ENCODE measurements around the gene ZEB1. TPM values are rescaled to one million over a fixed set of nuclear protein-coding genes. Genes with fewer than 3 reads are reported as not detected.
A peak's percentile ranks its signal among the peaks of the same experiment; 100 is the strongest.
"Not testable (repeated sequence)": the region's sequence is repeated elsewhere in the genome, so short reads cannot be mapped to it uniquely, and the experiment has no call there.

The ZEB1 gene
- total RNA-seq, 1 donor from 2014 or later, result 67.3 TPM

DNA sequence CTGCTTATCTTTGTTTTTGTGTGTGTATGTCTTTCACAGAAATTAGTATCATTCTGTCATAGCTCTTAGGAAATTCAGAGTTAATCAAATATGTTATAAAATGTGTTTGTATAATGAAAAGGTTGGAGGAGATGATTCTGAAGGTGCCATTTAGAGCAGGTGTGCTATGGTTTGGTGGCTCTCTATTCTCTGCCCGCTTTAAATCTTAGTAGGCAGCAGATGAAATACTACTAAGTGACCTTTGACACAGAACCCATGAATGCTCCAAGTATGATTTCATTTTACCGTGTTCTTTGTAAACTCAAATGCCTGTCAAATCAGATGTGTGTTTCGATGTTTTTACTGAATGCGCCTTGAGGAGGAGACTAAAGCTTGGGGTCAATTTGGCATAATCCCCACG lies 24.5 kb downstream of the ZEB1 start:
- Histone ChIP-seq H3K27me3 (ENCODE audit: control insufficient read depth in 3 of 3, insufficient read depth in 3 of 3, low read length in 3 of 3) (no peaks in the 10 kb centered on the region), H3K4me1 (ENCODE audit: control insufficient read depth in 3 of 3, insufficient read depth in 3 of 3, low read length in 3 of 3) (peaks cover 15 to 20% (median 17%) of the 10 kb centered on the region in 3 donors), H3K9ac (ENCODE audit: low read depth in 1 of 3, low read length in 3 of 3) (peak overlapping the region in 1 of 3 donors; percentile 36), H3K9me3 (ENCODE audit: control insufficient read depth in 3 of 3, low read length in 3 of 3) (no peaks in the 10 kb centered on the region), H3K4me3 (ENCODE audit: low read length in 3 of 3) (peak overlapping the region in 1 of 3 donors; percentile 25), H3K27ac (ENCODE audit: low read depth, low read length) (peak overlapping the region; percentile 12), H3K36me3 (ENCODE audit: control insufficient read depth in 3 of 3, insufficient read depth in 3 of 3, low read length in 3 of 3) (no peaks in the 10 kb centered on the region)

DNA sequence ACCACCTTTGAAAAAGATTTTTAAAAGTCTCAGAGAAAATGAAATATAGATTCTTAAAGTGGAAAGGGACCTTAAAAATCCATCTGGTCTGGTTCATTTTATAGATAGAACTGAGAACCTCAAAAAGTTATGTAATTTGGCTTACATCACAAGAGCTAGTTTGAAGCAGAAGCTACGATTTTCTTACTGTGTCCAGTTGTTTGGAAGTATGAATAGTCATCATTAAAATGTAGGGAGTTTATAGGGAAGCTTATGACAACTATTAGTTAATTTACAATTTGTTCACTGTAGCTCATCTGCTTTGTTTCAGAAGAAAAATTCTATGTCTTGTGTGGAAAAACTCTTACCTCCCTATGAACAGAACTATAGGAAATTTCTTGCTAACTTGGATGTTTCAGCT lies 26.9 kb downstream of the ZEB1 start:
- H3K9me3 ChIP-seq (ENCODE audit: control insufficient read depth in 3 of 3, low read length in 3 of 3), result no peaks in the 10 kb centered on the region
- no peak overlapping the region for H3K27ac ChIP-seq (ENCODE audit: low read depth, low read length)
- H3K27me3 ChIP-seq (ENCODE audit: control insufficient read depth in 3 of 3, insufficient read depth in 3 of 3, low read length in 3 of 3), result no peaks in the 10 kb centered on the region
- H3K9ac ChIP-seq (ENCODE audit: low read depth in 1 of 3, low read length in 3 of 3), result no peak overlapping the region
- no peak overlapping the region for H3K4me3 ChIP-seq (ENCODE audit: low read length in 3 of 3)
- peaks cover 10 to 21% (median 11%) of the 10 kb centered on the region in 3 donors for H3K4me1 ChIP-seq (ENCODE audit: control insufficient read depth in 3 of 3, insufficient read depth in 3 of 3, low read length in 3 of 3)
- H3K36me3 ChIP-seq (ENCODE audit: control insufficient read depth in 3 of 3, insufficient read depth in 3 of 3, low read length in 3 of 3), result no peaks in the 10 kb centered on the region

GRCh38 chr10:31346953-31347352 lies 27.9 kb downstream of the ZEB1 start:
- H3K4me1 ChIP-seq (ENCODE audit: control insufficient read depth in 3 of 3, insufficient read depth in 3 of 3, low read length in 3 of 3), result peaks cover 9 to 21% (median 10%) of the 10 kb centered on the region in 3 donors
- no peaks in the 10 kb centered on the region for H3K36me3 ChIP-seq (ENCODE audit: control insufficient read depth in 3 of 3, insufficient read depth in 3 of 3, low read length in 3 of 3)
- no peak overlapping the region for H3K4me3 ChIP-seq (ENCODE audit: low read length in 3 of 3)
- H3K27ac ChIP-seq (ENCODE audit: low read depth, low read length), result no peak overlapping the region
- no peaks in the 10 kb centered on the region for H3K27me3 ChIP-seq (ENCODE audit: control insufficient read depth in 3 of 3, insufficient read depth in 3 of 3, low read length in 3 of 3)
- peak overlapping the region in 1 of 3 donors; percentile 2 for H3K9ac ChIP-seq (ENCODE audit: low read depth in 1 of 3, low read length in 3 of 3)
- no peaks in the 10 kb centered on the region for H3K9me3 ChIP-seq (ENCODE audit: control insufficient read depth in 3 of 3, low read length in 3 of 3)

- Histone ChIP-seq H3K4me1 (ENCODE audit: control insufficient read depth in 3 of 3, insufficient read depth in 3 of 3, low read length in 3 of 3) (peaks cover 9 to 21% (median 10%) of the 10 kb centered on the region in 3 donors), H3K9me3 (ENCODE audit: control insufficient read depth in 3 of 3, low read length in 3 of 3) (no peaks in the 10 kb centered on the region), H3K27ac (ENCODE audit: low read depth, low read length) (no peak overlapping the region), H3K9ac (ENCODE audit: low read depth in 1 of 3, low read length in 3 of 3) (no peak overlapping the region), H3K27me3 (ENCODE audit: control insufficient read depth in 3 of 3, insufficient read depth in 3 of 3, low read length in 3 of 3) (no peaks in the 10 kb centered on the region), H3K4me3 (ENCODE audit: low read length in 3 of 3) (no peak overlapping the region), H3K36me3 (ENCODE audit: control insufficient read depth in 3 of 3, insufficient read depth in 3 of 3, low read length in 3 of 3) (no peaks in the 10 kb centered on the region)
These were observed 28.7 kb downstream of the ZEB1 start for GRCh38 chr10:31347705-31348104.

- H3K27ac ChIP-seq (ENCODE audit: low read depth, low read length), result no peak overlapping the region
- no peaks in the 10 kb centered on the region for H3K36me3 ChIP-seq (ENCODE audit: control insufficient read depth in 3 of 3, insufficient read depth in 3 of 3, low read length in 3 of 3)
- H3K9ac ChIP-seq (ENCODE audit: low read depth in 1 of 3, low read length in 3 of 3), result no peak overlapping the region
- no peak overlapping the region for H3K4me3 ChIP-seq (ENCODE audit: low read length in 3 of 3)
- H3K27me3 ChIP-seq (ENCODE audit: control insufficient read depth in 3 of 3, insufficient read depth in 3 of 3, low read length in 3 of 3), result no peaks in the 10 kb centered on the region
- peaks cover 7 to 10% (median 9%) of the 10 kb centered on the region in 3 donors for H3K4me1 ChIP-seq (ENCODE audit: control insufficient read depth in 3 of 3, insufficient read depth in 3 of 3, low read length in 3 of 3)
- H3K9me3 ChIP-seq (ENCODE audit: control insufficient read depth in 3 of 3, low read length in 3 of 3), result no peaks in the 10 kb centered on the region
These were observed 31.9 kb downstream of the ZEB1 start for GRCh38 chr10:31350891-31351290.

DNA sequence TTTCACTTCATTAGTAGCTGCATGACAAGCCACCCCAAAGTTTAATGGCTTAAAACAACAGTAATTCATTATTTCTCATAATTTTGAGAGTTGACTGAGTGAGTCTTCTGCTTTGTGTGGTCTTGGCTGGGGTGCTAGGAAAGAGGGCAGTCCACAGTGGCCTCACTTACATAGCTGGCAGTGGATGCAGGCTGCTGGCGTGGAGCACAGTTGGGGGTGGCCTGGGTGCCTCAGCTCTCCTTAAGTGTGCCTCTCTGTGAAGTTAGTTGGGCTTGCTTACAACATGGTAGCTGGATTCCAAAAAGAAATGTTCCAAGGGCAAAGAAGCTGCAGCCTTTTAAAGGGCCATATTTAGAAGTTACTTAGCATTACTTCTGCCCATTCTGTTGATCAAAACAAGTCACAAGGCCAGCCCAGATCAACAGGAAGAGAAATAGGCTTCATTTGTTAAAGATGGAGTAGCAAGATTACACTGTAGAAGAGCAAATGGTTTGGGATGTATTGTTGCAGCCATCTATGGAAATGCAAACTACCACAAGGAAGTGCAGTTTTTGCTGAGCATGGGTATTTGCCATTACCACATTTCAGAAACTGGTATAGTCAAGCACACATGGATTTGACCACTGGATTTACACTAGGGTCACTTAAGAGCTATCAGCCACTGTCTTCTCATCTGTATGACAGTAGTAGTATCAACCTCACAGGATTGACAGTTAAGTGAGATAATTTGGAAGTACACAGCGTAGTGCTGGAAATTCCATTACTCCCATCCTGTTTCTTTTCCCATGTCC lies 33.6 kb downstream of the ZEB1 start:
- Histone ChIP-seq H3K9me3 (ENCODE audit: control insufficient read depth in 3 of 3, low read length in 3 of 3) (no peaks in the 10 kb centered on the region), H3K4me1 (ENCODE audit: control insufficient read depth in 3 of 3, insufficient read depth in 3 of 3, low read length in 3 of 3) (peaks cover 5 to 11% (median 7%) of the 10 kb centered on the region in 3 donors), H3K4me3 (ENCODE audit: low read length in 3 of 3) (no peak overlapping the region), H3K27me3 (ENCODE audit: control insufficient read depth in 3 of 3, insufficient read depth in 3 of 3, low read length in 3 of 3) (no peaks in the 10 kb centered on the region), H3K9ac (ENCODE audit: low read depth in 1 of 3, low read length in 3 of 3) (no peak overlapping the region), H3K36me3 (ENCODE audit: control insufficient read depth in 3 of 3, insufficient read depth in 3 of 3, low read length in 3 of 3) (no peaks in the 10 kb centered on the region), H3K27ac (ENCODE audit: low read depth, low read length) (no peak overlapping the region)

DNA sequence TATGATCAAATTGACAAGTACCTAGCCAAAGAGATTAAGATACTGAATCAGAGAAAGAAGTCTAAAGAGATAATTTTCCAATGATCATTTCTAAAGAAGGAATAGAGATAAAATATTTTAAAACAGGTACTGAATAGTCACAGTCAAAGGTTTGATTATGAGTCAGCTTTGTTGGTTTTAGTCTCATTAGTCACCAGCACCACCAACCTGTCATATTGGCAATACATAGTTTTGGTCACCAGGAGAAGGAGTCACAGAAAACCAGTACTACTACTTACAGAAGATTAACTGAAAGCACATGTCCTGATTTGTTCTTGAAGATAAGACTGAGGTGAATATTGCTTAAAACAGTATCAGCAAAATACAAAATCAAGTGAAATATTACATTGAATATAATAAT lies 34.6 kb downstream of the ZEB1 start:
- no peaks in the 10 kb centered on the region for H3K9me3 ChIP-seq (ENCODE audit: control insufficient read depth in 3 of 3, low read length in 3 of 3)
- peaks cover 9 to 18% (median 12%) of the 10 kb centered on the region in 3 donors for H3K4me1 ChIP-seq (ENCODE audit: control insufficient read depth in 3 of 3, insufficient read depth in 3 of 3, low read length in 3 of 3)
- H3K4me3 ChIP-seq (ENCODE audit: low read length in 3 of 3), result no peak overlapping the region
- no peaks in the 10 kb centered on the region for H3K27me3 ChIP-seq (ENCODE audit: control insufficient read depth in 3 of 3, insufficient read depth in 3 of 3, low read length in 3 of 3)
- H3K9ac ChIP-seq (ENCODE audit: low read depth in 1 of 3, low read length in 3 of 3), result no peak overlapping the region
- H3K36me3 ChIP-seq (ENCODE audit: control insufficient read depth in 3 of 3, insufficient read depth in 3 of 3, low read length in 3 of 3), result no peaks in the 10 kb centered on the region
- no peak overlapping the region for H3K27ac ChIP-seq (ENCODE audit: low read depth, low read length)

- H3K27me3 ChIP-seq (ENCODE audit: control insufficient read depth in 3 of 3, insufficient read depth in 3 of 3, low read length in 3 of 3), result no peaks in the 10 kb centered on the region
- H3K36me3 ChIP-seq (ENCODE audit: control insufficient read depth in 3 of 3, insufficient read depth in 3 of 3, low read length in 3 of 3), result no peaks in the 10 kb centered on the region
- H3K27ac ChIP-seq (ENCODE audit: low read depth, low read length), result peak overlapping the region; percentile 45
- peak overlapping the region in 2 of 3 donors; percentile 16 for H3K9ac ChIP-seq (ENCODE audit: low read depth in 1 of 3, low read length in 3 of 3)
- H3K4me3 ChIP-seq (ENCODE audit: low read length in 3 of 3), result peak overlapping the region in 1 of 3 donors; percentile 19
- H3K9me3 ChIP-seq (ENCODE audit: control insufficient read depth in 3 of 3, low read length in 3 of 3), result no peaks in the 10 kb centered on the region
- H3K4me1 ChIP-seq (ENCODE audit: control insufficient read depth in 3 of 3, insufficient read depth in 3 of 3, low read length in 3 of 3), result peaks cover 23 to 27% (median 23%) of the 10 kb centered on the region in 3 donors
These were observed 39.8 kb downstream of the ZEB1 start for GRCh38 chr10:31358688-31359330.

- H3K36me3 ChIP-seq (ENCODE audit: control insufficient read depth in 3 of 3, insufficient read depth in 3 of 3, low read length in 3 of 3), result no peaks in the 10 kb centered on the region
- no peak overlapping the region for H3K27ac ChIP-seq (ENCODE audit: low read depth, low read length)
- no peaks in the 10 kb centered on the region for H3K27me3 ChIP-seq (ENCODE audit: control insufficient read depth in 3 of 3, insufficient read depth in 3 of 3, low read length in 3 of 3)
- H3K4me3 ChIP-seq (ENCODE audit: low read length in 3 of 3), result no peak overlapping the region
- H3K4me1 ChIP-seq (ENCODE audit: control insufficient read depth in 3 of 3, insufficient read depth in 3 of 3, low read length in 3 of 3), result peaks cover 23 to 27% (median 23%) of the 10 kb centered on the region in 3 donors
- H3K9ac ChIP-seq (ENCODE audit: low read depth in 1 of 3, low read length in 3 of 3), result no peak overlapping the region
- H3K9me3 ChIP-seq (ENCODE audit: control insufficient read depth in 3 of 3, low read length in 3 of 3), result no peaks in the 10 kb centered on the region
These were observed 41.0 kb downstream of the ZEB1 start for GRCh38 chr10:31359979-31360378.

- not testable (repeated sequence) for H3K9ac ChIP-seq (ENCODE audit: low read depth in 1 of 3, low read length in 3 of 3); H3K9me3 ChIP-seq (ENCODE audit: control insufficient read depth in 3 of 3, low read length in 3 of 3); H3K4me3 ChIP-seq (ENCODE audit: low read length in 3 of 3); H3K27ac ChIP-seq (ENCODE audit: low read depth, low read length); H3K27me3 ChIP-seq (ENCODE audit: control insufficient read depth in 3 of 3, insufficient read depth in 3 of 3, low read length in 3 of 3); H3K36me3 ChIP-seq (ENCODE audit: control insufficient read depth in 3 of 3, insufficient read depth in 3 of 3, low read length in 3 of 3)
- peaks cover 17 to 24% (median 18%) of the 10 kb centered on the region in 3 donors for H3K4me1 ChIP-seq (ENCODE audit: control insufficient read depth in 3 of 3, insufficient read depth in 3 of 3, low read length in 3 of 3)
These were observed 42.5 kb downstream of the ZEB1 start for GRCh38 chr10:31361475-31361874.

Data from skeletal muscle tissue (tissue), 4 donors.